CD14-positive monocyte (primary cell): ENCODE results near the gene WNT7B. TPM values are rescaled to one million over a fixed set of nuclear protein-coding genes. Genes with fewer than 3 reads are reported as not detected.

ENCODE experiments used
- DNase-seq, 3 donors: peaks; one replicate each; pipeline ENCODE4 v3.0.0-alpha.2; 2011 to 2022
- H2AFZ ChIP-seq: 2 replicates; pipeline ENCODE4 v1.6.0; 2012; ENCODE audit warnings: mild to moderate bottlenecking, low read depth, low read length, inconsistent platforms; ENCODE audit not compliant: insufficient read depth, poor library complexity, severe bottlenecking
- H3K27ac ChIP-seq, 2 donors: 1 replicate in 1 of 2; 2 replicates in 1 of 2; pipeline ENCODE4 v1.5.1; 2012 to 2013; ENCODE audit warnings: low read length in 2 of 2, control low read depth in 1 of 2, inconsistent platforms in 1 of 2, low read depth in 1 of 2, mild to moderate bottlenecking in 1 of 2
- H3K27me3 ChIP-seq, 2 donors: one replicate each; pipeline versions ENCODE4 v1.6.0 to v1.6.1; 2011 to 2013; ENCODE audit warnings: low read length in 2 of 2; ENCODE audit not compliant: control insufficient read depth in 2 of 2, insufficient read depth in 2 of 2
- H3K36me3 ChIP-seq, 2 donors: replicated peaks in 1 of 2; 1 replicate in 1 of 2; 2 replicates in 1 of 2; pipeline versions ENCODE4 v1.5.1 to v1.6.1; 2012 to 2013; ENCODE audit warnings: low read length in 2 of 2, control low read depth in 1 of 2, inconsistent platforms in 1 of 2, mild to moderate bottlenecking in 1 of 2; ENCODE audit not compliant: insufficient read depth in 2 of 2, control insufficient read depth in 1 of 2
- H3K4me1 ChIP-seq, 2 donors: 1 replicate in 1 of 2; 2 replicates in 1 of 2; pipeline versions ENCODE4 v1.5.1 to v1.6.1; 2012 to 2013; ENCODE audit warnings: low read length in 2 of 2, control low read depth in 1 of 2, inconsistent platforms in 1 of 2, mild to moderate bottlenecking in 1 of 2, moderate library complexity in 1 of 2; ENCODE audit not compliant: insufficient read depth in 2 of 2, control insufficient read depth in 1 of 2
- H3K4me2 ChIP-seq: replicated peaks from 2 replicates; pipeline ENCODE3; 2012; ENCODE audit warnings: low read length, moderate library complexity, mild to moderate bottlenecking; ENCODE audit not compliant: poor library complexity, severe bottlenecking; ENCODE audit errors: extremely low read depth
- H3K4me3 ChIP-seq, 3 experiments: fragments of 200-600 bp in 1 of 3; sonication (generic) in 1 of 3; replicated peaks in 1 of 3; 1 replicate in 2 of 3; 2 replicates in 1 of 3; pipeline ENCODE4 v1.5.1; 2011 to 2013; ENCODE audit warnings: low read length in 3 of 3, mild to moderate bottlenecking in 3 of 3, control low read depth in 2 of 3, low read depth in 2 of 3, inconsistent platforms in 1 of 3, moderate library complexity in 1 of 3
- H3K79me2 ChIP-seq: 2 replicates; pipeline ENCODE4 v1.6.0; 2012; ENCODE audit warnings: mild to moderate bottlenecking, control low read depth, inconsistent platforms, low read length, moderate library complexity; ENCODE audit not compliant: insufficient read depth
- H3K9ac ChIP-seq: 2 replicates; pipeline ENCODE4 v1.6.0; 2017; ENCODE audit warnings: low read length, mild to moderate bottlenecking; ENCODE audit not compliant: insufficient read depth, poor library complexity, severe bottlenecking
- H3K9me3 ChIP-seq, 2 donors: replicated peaks in 1 of 2; 1 replicate in 1 of 2; 2 replicates in 1 of 2; pipeline versions ENCODE4 v1.5.1 to v1.6.1; 2012 to 2013; ENCODE audit warnings: low read length in 2 of 2, control low read depth in 1 of 2; ENCODE audit not compliant: control insufficient read depth in 1 of 2, insufficient read depth in 1 of 2
- H4K20me1 ChIP-seq: 2 replicates; pipeline ENCODE4 v1.6.0; 2012; ENCODE audit warnings: mild to moderate bottlenecking, low read length, control low read depth, moderate library complexity; ENCODE audit not compliant: insufficient read depth
- H3K27ac Mint-ChIP-seq, 7 donors: one replicate each; pipeline ENCODE4 v1.8.0; 2020; ENCODE audit warnings: mild to moderate bottlenecking in 7 of 7, mixed read lengths in 7 of 7, moderate library complexity in 6 of 7, inconsistent platforms in 2 of 7
- H3K27me3 Mint-ChIP-seq, 3 donors: one replicate each; pipeline ENCODE4 v1.8.0; 2021 to 2022; ENCODE audit warnings: low read depth in 3 of 3, mild to moderate bottlenecking in 3 of 3, mixed read lengths in 3 of 3, moderate library complexity in 3 of 3, inconsistent platforms in 1 of 3
- H3K36me3 Mint-ChIP-seq, 2 donors: one replicate each; pipeline ENCODE4 v1.8.0; 2020; ENCODE audit warnings: mixed read lengths in 2 of 2, inconsistent platforms in 1 of 2, mild to moderate bottlenecking in 1 of 2
- H3K4me1 Mint-ChIP-seq: one replicate; pipeline ENCODE4 v1.8.0; 2020; ENCODE audit warnings: mild to moderate bottlenecking, mixed read lengths
- H3K4me3 Mint-ChIP-seq, 2 donors: one replicate each; pipeline ENCODE4 v1.8.0; 2020; ENCODE audit warnings: mild to moderate bottlenecking in 2 of 2, mixed read lengths in 2 of 2, moderate library complexity in 1 of 2
- H3K9me3 Mint-ChIP-seq, 7 donors: one replicate each; pipeline ENCODE4 v1.8.0; 2020 to 2022; ENCODE audit warnings: mixed read lengths in 7 of 7, mild to moderate bottlenecking in 6 of 7, moderate library complexity in 6 of 7, inconsistent platforms in 2 of 7
- WGBS: methylation state at CpG from one replicate; pipeline ENCODE4 v1.1.5; 2013; ENCODE audit warnings: missing lambda C conversion rate; ENCODE audit not compliant: insufficient coverage; 5-methylcytosine and 5-hydroxymethylcytosine counted together
- intact Hi-C, 2 donors: fragments of 100-400 bp; cut with micrococcal nuclease; formaldehyde crosslinking; loops; one replicate each; pipeline versions ENCODE4 v1.15.0 to v1.15.1; 2023
- polyA plus RNA-seq, 3 donors: library from polyadenylated mRNA; depleted of rRNA in 1 of 3; unstranded in 2 of 3; stranded (reverse) in 1 of 3; fragments of 300-500 nt in 2 of 3; fragments of >200 nt in 1 of 3; fragmentation: Illumina TruSeq in 2 of 3; gene quantifications; 1 replicate in 2 of 3; 2 replicates in 1 of 3; pipeline ENCODE4 v1.2.3, GENCODE V29; 2012 to 2021
- TF ChIP-seq, protein P1 (sequence below): fragments of 200-600 bp; IDR thresholded peaks from one replicate; pipeline ENCODE4 v1.8.0; 2022; ENCODE audit warnings: antibody characterized with exemption, mild to moderate bottlenecking

Gene WNT7B
- polyA plus RNA-seq, 3 donors: not detected

DNA sequence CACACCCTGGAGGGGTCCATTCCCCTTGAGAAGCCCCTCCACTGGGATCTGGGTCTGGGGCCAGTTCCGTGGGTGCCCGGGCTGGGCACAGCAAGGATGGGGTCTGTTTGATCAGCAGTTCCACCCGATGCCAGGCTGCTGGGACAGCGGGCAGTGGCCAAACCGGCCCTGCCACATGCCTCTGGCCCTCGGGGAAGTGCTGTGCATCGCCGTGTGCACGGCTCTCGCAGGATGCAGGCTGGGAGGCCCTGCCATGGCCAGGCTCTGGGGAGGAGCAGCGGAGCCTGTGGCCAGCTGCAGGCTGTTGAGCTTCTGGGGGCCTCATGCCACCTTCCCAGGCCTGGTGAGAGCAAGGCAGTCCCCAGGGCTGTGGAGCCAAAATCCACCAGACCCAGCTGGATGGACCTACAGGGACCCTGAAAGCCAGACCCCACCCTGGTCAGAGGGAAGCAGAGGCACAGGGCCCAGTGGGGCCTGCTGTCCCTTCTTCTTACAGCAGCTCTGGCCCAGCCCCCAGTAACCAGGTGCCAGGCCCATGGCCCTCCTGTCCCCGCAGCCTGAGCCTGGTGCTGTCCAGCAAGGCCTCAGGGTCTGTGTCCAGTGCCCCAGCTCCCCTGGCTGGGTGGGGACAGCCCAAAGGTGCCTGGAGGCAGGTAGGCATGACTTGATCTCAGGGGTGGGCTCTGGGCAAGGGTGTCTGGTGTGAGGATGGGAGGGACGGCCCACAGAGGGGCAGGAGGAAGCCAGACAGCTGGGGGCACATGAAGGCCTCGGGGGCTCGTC lies 57.3 kb downstream of the WNT7B start:
- no peaks in the 10 kb centered on the region for H3K36me3 ChIP-seq
- H3K9ac ChIP-seq: no peak overlapping the region
- WGBS: 89% methylated on average over 13 of the region's 15 CpGs
- peak overlapping the region in 1 of 7 donors; percentile 58 for H3K27ac Mint-ChIP-seq
- no peaks in the 10 kb centered on the region for H3K36me3 Mint-ChIP-seq
- H2AFZ ChIP-seq: no peak overlapping the region
- H3K27me3 Mint-ChIP-seq: peaks cover 4 to 23% (median 9%) of the 10 kb centered on the region in 3 donors
- no peaks in the 10 kb centered on the region for H4K20me1 ChIP-seq
- intact Hi-C loops: no loop called here
- peaks cover under 1 to 2% of the 10 kb centered on the region in 2 donors for H3K9me3 ChIP-seq
- no peak overlapping the region for H3K27ac ChIP-seq
- no peak overlapping the region for H3K4me3 Mint-ChIP-seq
- no peak overlapping the region for H3K4me2 ChIP-seq
- peaks cover under 1 to 2% (median 2%) of the 10 kb centered on the region in 7 donors for H3K9me3 Mint-ChIP-seq
- H3K4me3 ChIP-seq: no peak overlapping the region
- no peaks in the 10 kb centered on the region for H3K27me3 ChIP-seq
- TF ChIP-seq, protein P1, sequence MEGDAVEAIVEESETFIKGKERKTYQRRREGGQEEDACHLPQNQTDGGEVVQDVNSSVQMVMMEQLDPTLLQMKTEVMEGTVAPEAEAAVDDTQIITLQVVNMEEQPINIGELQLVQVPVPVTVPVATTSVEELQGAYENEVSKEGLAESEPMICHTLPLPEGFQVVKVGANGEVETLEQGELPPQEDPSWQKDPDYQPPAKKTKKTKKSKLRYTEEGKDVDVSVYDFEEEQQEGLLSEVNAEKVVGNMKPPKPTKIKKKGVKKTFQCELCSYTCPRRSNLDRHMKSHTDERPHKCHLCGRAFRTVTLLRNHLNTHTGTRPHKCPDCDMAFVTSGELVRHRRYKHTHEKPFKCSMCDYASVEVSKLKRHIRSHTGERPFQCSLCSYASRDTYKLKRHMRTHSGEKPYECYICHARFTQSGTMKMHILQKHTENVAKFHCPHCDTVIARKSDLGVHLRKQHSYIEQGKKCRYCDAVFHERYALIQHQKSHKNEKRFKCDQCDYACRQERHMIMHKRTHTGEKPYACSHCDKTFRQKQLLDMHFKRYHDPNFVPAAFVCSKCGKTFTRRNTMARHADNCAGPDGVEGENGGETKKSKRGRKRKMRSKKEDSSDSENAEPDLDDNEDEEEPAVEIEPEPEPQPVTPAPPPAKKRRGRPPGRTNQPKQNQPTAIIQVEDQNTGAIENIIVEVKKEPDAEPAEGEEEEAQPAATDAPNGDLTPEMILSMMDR: no peak
- H3K4me1 ChIP-seq: peaks cover 5 to 6% of the 10 kb centered on the region in 2 donors
- peaks cover 4% of the 10 kb centered on the region for H3K4me1 Mint-ChIP-seq
- H3K79me2 ChIP-seq: no peaks in the 10 kb centered on the region
- DNase-seq: no peak

DNA sequence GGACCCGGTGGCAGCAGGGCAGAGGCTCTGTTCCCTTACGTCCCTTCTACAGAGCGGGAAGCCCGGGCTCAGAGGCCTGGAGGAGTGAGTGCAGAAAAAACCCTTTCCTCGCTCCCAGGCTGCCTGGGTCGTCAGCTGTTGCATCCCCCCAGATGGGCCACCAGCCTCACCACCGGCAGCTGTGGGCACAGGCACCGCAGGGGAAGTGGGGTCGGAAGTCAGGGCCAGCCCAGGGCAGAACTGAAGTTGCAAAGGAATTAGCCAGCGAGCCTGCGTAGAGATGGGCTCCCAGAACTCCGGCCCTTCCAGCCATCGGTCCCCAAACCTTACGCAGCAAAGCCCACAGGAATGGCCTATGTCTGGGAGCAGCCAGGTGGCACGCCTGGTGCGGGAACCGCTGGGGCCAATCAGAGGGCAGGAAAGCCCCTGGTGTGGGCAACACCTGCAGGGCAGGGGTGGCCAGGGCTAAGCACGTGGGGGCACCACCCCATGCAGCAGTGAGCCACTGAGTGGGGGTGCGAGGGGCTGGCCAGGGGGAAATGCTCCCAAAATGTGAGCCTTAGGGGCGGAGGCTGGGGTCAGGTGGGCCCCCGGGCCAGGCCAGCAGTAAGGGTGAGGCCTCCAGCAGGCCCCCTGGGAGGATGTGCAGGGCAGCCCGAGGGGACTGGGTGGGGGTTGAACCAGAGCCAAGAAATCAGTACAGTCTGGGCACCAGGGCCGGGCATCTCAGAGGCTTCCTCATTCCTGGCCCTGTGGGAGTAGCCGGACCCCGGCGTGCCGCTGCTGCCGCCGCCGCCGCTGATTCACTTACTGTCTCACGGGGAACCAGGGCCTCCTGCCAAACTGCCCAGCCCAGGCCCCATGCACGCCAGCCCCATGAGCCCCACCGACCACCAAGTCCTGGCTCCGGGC lies 58.2 kb downstream of the WNT7B start:
- Histone ChIP-seq H3K4me3 (no peak overlapping the region), H4K20me1 (no peaks in the 10 kb centered on the region), H3K79me2 (no peaks in the 10 kb centered on the region), H3K36me3 (no peaks in the 10 kb centered on the region), H3K27me3 (no peaks in the 10 kb centered on the region), H3K27ac (no peak overlapping the region), H3K4me2 (no peak overlapping the region), H3K9me3 (peaks cover 8 to 12% of the 10 kb centered on the region in 2 donors), H3K4me1 (peaks cover 5 to 6% of the 10 kb centered on the region in 2 donors), H2AFZ (no peak overlapping the region), H3K9ac (no peak overlapping the region)
- Mint-ChIP-seq H3K36me3 (peaks cover 0 to 3% of the 10 kb centered on the region in 2 donors), H3K9me3 (peaks cover 7 to 12% (median 11%) of the 10 kb centered on the region in 7 donors), H3K4me3 (no peak overlapping the region), H3K27ac (no peak overlapping the region), H3K4me1 (peaks cover 4% of the 10 kb centered on the region), H3K27me3 (peaks cover 4 to 27% (median 11%) of the 10 kb centered on the region in 3 donors)
- TF ChIP-seq, protein P1: no peak
- DNase-seq: peak in 2 of 3 donors; percentile 5 to 10
- intact Hi-C loops: no loop called here
- 43% methylated on average over 32 of the region's 35 CpGs for WGBS
